NCI-H510A (cell line): ENCODE data around the gene KRT81.
"Not testable (repeated sequence)": the region's sequence is repeated elsewhere in the genome, so short reads cannot be mapped to it uniquely, and the experiment has no call there.

Experiments used
- DNase-seq: peaks from one replicate; lab custom pipeline; 2025; lab: John Stamatoyannopoulos, UW

Gene KRT81

GRCh38 chr12:52317468-52318052 lies 26.2 kb upstream of the KRT81 start:
- DNase-seq, result no peak

GRCh38 chr12:52316701-52317100 lies 25.4 kb upstream of the KRT81 start:
- DNase-seq, result no peak

GRCh38 chr12:52316290-52316689 lies 25.0 kb upstream of the KRT81 start:
- DNase-seq, result no peak

DNA sequence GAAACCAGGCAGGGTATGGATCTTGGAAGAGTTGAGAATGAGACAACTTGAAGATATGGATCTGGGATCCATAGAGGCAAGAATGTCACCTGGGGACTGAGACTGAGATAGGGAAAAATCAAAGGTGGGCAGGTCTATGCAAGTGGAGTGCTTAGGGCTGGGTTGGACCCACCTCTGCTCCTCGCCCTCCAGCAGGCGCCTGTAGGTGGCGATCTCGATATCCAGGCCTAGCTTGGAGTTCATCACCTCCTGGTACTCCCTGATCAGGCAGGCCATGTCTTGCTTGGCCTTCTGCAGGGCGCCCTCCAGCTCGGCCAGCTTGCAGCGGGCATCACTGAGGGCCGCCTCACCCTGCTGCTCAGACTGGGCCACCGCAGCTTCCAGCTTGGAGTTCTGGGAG lies 24.4 kb upstream of the KRT81 start:
- DNase-seq, result not testable (repeated sequence)

- no peak for DNase-seq
These were observed 23.2 kb upstream of the KRT81 start for GRCh38 chr12:52314511-52314910.

DNA sequence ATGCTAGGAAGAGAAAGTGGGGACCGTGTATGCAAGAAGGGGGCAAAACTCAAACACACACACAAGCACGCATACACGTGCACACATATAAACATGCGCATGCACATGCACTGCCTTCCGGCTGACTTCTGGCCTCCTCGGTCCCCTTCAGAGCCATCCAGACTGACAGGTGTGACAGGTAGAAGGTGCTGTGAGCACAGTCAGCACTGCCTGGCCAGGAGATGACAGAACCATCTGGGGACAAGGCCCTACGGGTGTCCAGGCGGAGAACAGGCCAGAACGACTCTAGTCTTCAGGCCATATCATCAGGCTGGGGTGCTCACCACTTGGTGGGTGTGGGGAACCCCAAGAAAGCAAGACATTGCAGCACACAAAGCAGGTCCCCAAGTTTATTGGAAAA lies 22.6 kb upstream of the KRT81 start:
- DNase-seq, result no peak

GRCh38 chr12:52313461-52313860 lies 22.1 kb upstream of the KRT81 start:
- DNase-seq, result no peak

DNA sequence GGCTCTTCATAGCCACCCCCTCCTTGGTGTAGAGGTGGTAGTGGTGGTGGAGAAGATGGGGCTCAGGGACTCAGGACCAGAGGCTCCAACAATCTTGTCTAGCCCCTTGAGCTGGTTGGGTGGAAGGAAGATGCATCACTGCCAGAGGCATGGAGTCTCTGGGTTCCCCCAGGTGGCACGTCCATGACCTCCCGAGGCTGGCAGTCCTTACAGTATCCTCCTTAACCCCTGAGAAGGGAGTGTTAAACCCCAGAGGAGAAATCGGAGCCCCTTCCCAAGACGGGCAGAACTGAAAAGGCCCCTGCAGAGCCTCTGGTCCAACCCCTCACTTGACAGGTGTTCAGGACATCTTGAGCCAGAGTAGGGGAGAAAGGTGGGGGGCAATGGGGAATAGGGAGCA lies 20.8 kb upstream of the KRT81 start:
- DNase-seq, result no peak

- no peak for DNase-seq
These were observed 19.9 kb upstream of the KRT81 start for GRCh38 chr12:52311285-52311648.

DNA sequence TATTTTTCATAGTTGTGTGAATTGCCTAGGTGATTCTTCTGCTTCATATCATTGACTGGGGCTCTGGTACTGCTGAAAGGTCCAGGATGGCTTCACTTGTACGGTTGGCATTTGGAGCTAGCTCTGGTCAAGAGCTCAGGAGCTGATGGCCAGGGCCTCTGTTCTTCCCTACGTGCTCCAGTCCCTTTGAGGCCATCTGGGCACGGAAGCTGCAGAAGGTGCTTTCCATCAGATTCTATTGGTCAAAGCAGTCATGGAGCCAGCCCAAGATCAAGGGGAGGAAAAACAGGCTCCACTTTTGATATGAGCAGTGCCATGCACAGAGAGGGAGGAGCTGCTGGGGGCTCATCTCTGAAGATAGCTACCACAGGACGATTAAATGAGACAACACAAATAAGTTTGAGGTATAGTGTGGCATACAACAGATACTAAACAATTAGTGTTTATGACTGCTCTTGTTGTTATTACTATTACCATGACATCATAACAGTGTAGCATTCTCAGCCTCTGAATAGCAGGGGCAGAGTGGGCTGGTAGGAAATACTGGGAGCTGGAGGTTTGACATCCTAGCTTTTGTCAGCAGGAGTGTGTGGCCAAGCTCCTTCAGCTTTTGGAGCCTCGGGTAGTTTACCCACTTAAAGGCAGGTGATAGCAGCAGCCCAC lies 19.4 kb upstream of the KRT81 start:
- DNase-seq, result no peak

- DNase-seq, result no peak
These were observed 17.6 kb upstream of the KRT81 start for GRCh38 chr12:52308806-52309425.

DNA sequence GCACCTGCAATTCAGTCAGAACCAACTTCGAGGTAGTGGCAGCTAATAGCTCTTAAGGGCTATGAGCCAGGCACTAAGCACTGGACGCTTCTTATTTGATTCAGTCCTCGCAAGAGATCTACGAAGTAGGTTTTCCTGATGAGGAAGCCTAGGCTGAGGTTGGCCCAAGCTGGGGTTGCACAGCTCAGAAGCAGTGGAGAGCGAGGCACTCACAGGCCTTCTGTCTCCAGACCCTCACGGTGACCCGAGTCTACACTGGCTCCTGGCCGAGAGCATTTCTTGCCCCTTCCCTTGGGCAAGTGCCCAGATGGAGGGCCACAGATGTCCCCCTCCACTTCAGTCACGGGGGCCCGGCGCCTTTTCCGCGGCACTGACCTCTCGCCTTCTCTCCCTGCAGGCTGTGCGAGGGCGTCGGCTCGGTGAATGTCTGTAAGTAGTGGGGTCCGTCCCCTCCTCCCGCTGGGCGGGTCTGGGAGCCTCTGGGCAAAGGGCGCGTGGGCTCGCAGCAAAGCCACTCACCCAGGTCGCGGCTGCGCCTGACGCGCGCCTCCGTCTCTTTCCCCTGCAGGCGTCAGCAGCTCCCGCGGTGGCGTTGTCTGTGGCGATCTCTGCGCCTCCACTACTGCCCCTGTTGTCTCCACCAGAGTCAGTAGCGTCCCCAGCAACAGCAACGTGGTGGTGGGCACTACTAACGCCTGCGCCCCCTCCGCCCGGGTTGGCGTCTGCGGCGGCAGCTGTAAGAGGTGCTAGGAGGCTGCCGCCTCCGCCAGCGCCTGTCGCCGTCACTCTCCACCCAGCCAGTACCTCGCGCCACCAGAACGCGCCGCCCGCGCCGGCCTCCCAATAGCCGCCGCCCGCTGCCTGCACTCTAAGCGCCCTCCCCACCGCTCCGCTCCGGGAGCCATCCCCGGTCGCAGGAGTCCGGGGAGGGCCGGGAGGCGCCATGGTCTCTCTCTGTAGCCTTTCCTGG lies 16.8 kb upstream of the KRT81 start:
- peak; percentile 67 for DNase-seq

DNA sequence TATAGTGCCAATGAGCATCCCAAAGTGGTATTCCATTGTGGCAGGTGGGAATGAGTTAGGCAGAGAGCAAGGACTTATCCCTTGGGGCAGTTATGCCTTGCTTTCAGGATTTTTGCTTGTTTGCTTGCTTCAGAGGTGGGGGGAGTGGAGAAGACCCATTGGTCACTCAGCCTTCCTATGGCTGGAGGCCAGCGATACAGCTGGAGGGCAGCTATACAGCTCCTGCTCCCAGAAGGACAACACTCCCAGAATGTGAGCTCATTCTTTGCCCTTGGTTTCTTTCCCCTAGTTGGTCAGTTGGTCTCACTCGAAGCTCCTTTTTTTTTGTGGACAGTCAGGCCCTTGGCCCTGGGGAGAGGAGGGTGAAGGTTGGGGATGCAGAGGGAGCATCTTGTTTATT lies 15.4 kb upstream of the KRT81 start:
- DNase-seq, result no peak

DNA sequence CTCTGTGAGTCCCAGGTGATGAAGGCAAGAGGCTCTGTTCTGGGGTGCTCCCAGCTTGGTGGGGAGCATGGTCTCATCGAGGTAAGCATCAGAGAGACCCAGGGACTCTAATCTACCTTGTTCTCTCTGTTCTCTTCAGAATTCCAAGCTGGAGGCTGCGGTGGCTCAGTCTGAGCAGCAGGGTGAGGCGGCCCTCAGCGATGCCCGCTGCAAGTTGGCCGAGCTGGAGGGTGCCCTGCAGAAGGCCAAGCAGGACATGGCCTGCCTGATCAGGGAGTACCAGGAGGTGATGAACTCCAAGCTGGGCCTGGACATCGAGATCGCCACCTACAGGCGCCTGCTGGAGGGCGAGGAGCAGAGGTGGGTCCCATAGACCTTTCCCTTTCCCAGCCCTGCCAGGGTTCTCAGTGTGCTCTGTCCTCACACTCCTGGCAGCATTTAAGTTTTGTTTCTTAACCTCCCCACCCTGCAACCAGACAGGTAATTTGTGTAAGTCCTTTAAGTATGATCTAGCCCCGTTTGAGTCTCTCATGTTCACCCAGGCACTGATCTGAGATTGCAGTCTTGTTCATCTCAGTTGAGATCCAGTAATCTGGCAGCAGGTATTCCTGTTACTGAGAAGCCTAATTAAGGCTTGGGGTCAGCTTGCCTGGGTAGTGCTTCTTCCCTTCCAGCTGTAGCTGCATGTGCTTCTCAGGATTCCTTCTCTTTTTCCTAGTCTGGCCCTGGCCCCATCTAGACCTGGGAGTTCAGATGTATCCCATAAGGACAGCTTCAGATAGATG lies 14.8 kb upstream of the KRT81 start:
- no peak for DNase-seq

DNA sequence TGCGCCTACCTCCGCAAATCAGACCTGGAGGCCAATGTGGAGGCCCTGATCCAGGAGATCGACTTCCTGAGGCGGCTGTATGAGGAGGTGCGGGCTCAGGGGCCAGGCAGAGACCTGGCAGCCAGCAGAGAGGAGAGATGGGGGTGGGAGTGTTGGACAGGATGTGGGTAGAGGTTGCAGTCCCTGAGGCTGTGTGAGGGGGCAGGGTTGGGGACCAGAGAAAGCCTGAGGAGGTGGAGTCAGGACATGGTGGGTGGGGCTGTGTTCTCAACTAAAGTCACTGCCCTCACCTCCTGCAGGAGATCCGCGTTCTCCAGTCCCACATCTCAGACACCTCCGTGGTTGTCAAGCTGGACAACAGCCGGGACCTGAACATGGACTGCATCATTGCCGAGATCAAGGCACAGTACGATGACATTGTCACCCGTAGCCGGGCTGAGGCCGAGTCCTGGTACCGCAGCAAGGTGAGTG lies 13.6 kb upstream of the KRT81 start:
- DNase-seq, result not testable (repeated sequence)

GRCh38 chr12:52302242-52302914 lies 11.0 kb upstream of the KRT81 start:
- DNase-seq, result not testable (repeated sequence)

DNA sequence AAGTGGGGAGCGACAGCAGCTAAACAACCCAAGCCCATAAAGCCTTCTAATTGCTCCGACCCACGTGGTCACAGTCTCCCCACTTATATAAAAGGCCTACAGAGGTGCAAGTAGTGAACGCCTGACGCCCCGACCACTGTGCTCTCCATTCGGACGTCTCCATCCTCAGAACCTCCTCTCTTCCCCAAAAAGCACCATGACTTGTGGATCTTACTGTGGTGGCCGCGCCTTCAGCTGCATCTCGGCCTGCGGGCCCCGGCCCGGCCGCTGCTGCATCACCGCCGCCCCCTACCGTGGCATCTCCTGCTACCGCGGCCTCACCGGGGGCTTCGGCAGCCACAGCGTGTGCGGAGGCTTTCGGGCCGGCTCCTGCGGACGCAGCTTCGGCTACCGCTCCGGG lies 10.4 kb upstream of the KRT81 start:
- DNase-seq, result not testable (repeated sequence)

- DNase-seq, result no peak
These were observed 9.7 kb upstream of the KRT81 start for GRCh38 chr12:52300796-52301691.

- DNase-seq, result no peak
These were observed 7.4 kb upstream of the KRT81 start for GRCh38 chr12:52298677-52299190.
